Sigmoid colon (tissue), 4 donors: ENCODE data around the gene BANP.

Experiments used
- CTCF ChIP-seq, 4 experiments: fragments of 450-650 bp in 3 of 4; fragments of 200-600 bp in 1 of 4; IDR thresholded peaks; one replicate each; pipeline ENCODE4 v1.5.1; 2016 to 2019; ENCODE audit warnings: antibody characterized with exemption in 4 of 4, mild to moderate bottlenecking in 3 of 4, moderate library complexity in 2 of 4
- EP300 ChIP-seq, 4 donors: sonication (generic); formaldehyde crosslinking; IDR thresholded peaks; one replicate each; pipeline ENCODE4 v1.6.1; 2017; ENCODE audit warnings: antibody characterized with exemption in 4 of 4
- POLR2A ChIP-seq, 2 donors: fragments of 450-650 bp; IDR thresholded peaks; one replicate each; pipeline ENCODE4 v1.6.1; 2016; ENCODE audit warnings: antibody characterized with exemption in 2 of 2, mild to moderate bottlenecking in 2 of 2, moderate library complexity in 2 of 2
- POLR2AphosphoS5 ChIP-seq, 4 donors: sonication (generic); formaldehyde crosslinking; IDR thresholded peaks; one replicate each; pipeline ENCODE4 v1.6.1; 2017; ENCODE audit warnings: antibody characterized with exemption in 4 of 4

DNA sequence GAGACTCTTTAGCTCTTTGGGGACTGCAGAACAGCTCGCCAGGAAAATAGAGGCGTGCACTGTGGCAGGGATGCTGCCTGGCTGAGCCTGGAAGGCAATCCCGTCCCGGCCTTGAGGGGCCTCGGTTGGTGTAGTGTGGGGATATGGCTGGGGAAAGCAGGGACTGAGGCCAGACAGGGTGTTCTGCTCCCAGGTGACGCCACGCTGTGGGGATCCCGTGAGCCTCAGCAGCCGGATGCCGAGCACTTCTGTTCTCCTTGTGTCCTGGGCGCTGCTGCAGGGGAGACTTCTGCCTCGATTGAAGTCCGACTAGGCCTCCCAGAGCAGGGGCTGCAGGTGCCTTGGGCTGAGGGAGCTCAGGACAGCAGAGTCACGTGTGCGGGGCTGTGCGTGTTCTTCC, 72.6 kb downstream of the BANP start:
- TF ChIP-seq CTCF (IDR thresholded peaks at IDR 0.05) (no peak), EP300 (IDR thresholded peaks at IDR 0.05) (no peak), POLR2A (IDR thresholded peaks at IDR 0.05) (no peak), POLR2AphosphoS5 (IDR thresholded peaks at IDR 0.05) (no peak)
